Fibroblast of upper back skin (primary cell): ENCODE data around the gene PRRT1B.
A peak's percentile ranks its signal among the peaks of the same experiment; 100 is the strongest.

Source experiments
- DNase-seq: peaks from one replicate; pipeline ENCODE4 v3.0.0-alpha.2; 2013

Gene PRRT1B

GRCh38 chr9:131582466-131583336, 37.4 kb downstream of the PRRT1B start:
- no peak for DNase-seq

- no peak for DNase-seq
Measured at GRCh38 chr9:131583337-131583645, 38.0 kb downstream of the PRRT1B start.

- no peak for DNase-seq
Measured at GRCh38 chr9:131583836-131584555, 38.7 kb downstream of the PRRT1B start.

- no peak for DNase-seq
Measured at GRCh38 chr9:131584858-131585257, 39.5 kb downstream of the PRRT1B start.

GRCh38 chr9:131585375-131585774, 40.1 kb downstream of the PRRT1B start:
- DNase-seq = peak; percentile 10

GRCh38 chr9:131587331-131587730, 42.0 kb downstream of the PRRT1B start:
- no peak for DNase-seq

- no peak for DNase-seq
Measured at GRCh38 chr9:131587906-131588305, 42.6 kb downstream of the PRRT1B start.

GRCh38 chr9:131588396-131588795, 43.1 kb downstream of the PRRT1B start:
- no peak for DNase-seq

- no peak for DNase-seq
Measured at GRCh38 chr9:131589124-131589711, 43.9 kb downstream of the PRRT1B start.

- DNase-seq = no peak
Measured at GRCh38 chr9:131589993-131590392, 44.7 kb downstream of the PRRT1B start.

- no peak for DNase-seq
Measured at GRCh38 chr9:131590449-131590848, 45.1 kb downstream of the PRRT1B start.

- DNase-seq = peak; percentile 73
Measured at GRCh38 chr9:131590907-131591844, 45.9 kb downstream of the PRRT1B start.

GRCh38 chr9:131591845-131592208, 46.5 kb downstream of the PRRT1B start:
- DNase-seq = no peak

- DNase-seq = no peak
Measured at GRCh38 chr9:131593091-131593820, 47.9 kb downstream of the PRRT1B start.

- no peak for DNase-seq
Measured at GRCh38 chr9:131593936-131594665, 48.8 kb downstream of the PRRT1B start.

- DNase-seq = no peak
Measured at GRCh38 chr9:131594906-131595665, 49.8 kb downstream of the PRRT1B start.

GRCh38 chr9:131595696-131596429, 50.5 kb downstream of the PRRT1B start:
- no peak for DNase-seq

GRCh38 chr9:131596430-131596743, 51.1 kb downstream of the PRRT1B start:
- DNase-seq = no peak

- no peak for DNase-seq
Measured at GRCh38 chr9:131597246-131597645, 51.9 kb downstream of the PRRT1B start.

- DNase-seq = no peak
Measured at GRCh38 chr9:131598121-131598520, 52.8 kb downstream of the PRRT1B start.
